Neural cell (in vitro differentiated cells): ENCODE measurements around the gene LMF2. TPM values are rescaled to one million over a fixed set of nuclear protein-coding genes. Genes with fewer than 3 reads are reported as not detected.

Experiments
- H2AFZ ChIP-seq: fragments of 200-600, 300-800 bp; sonication (generic), shearing (Covaris generic); 2 replicates; pipeline ENCODE4 v1.6.0; 2014; ENCODE audit warnings: low read depth, mild to moderate bottlenecking, antibody characterized with exemption, low read length, moderate library complexity
- H3F3A ChIP-seq: fragments of 200-600 bp; shearing (Covaris generic); 2 replicates; pipeline ENCODE4 v1.6.1; 2016; ENCODE audit warnings: mild to moderate bottlenecking, moderate library complexity, mixed read lengths, antibody characterized with exemption, low read length; ENCODE audit not compliant: insufficient read depth, poor library complexity, severe bottlenecking
- H3K27ac ChIP-seq: fragments of 200-600, 300-800 bp; sonication (generic), shearing (Covaris generic); 2 replicates; pipeline ENCODE4 v1.5.1; 2014; ENCODE audit warnings: mild to moderate bottlenecking, low read length, moderate library complexity
- H3K27me3 ChIP-seq: fragments of 300-800, 200-600 bp; sonication (generic), shearing (Covaris generic); 2 replicates; pipeline ENCODE4 v1.6.0; 2014; ENCODE audit warnings: mild to moderate bottlenecking, low read depth, low read length, moderate library complexity; ENCODE audit not compliant: insufficient read depth
- H3K36me3 ChIP-seq: fragments of 300-800, 200-600 bp; sonication (generic), shearing (Covaris generic); 2 replicates; pipeline ENCODE4 v1.5.1; 2014; ENCODE audit warnings: mild to moderate bottlenecking, antibody characterized with exemption, low read length, moderate library complexity; ENCODE audit not compliant: insufficient read depth
- H3K4me2 ChIP-seq: fragments of 300-800, 200-600 bp; sonication (generic), shearing (Covaris generic); 2 replicates; pipeline ENCODE4 v1.6.0; 2014; ENCODE audit warnings: mild to moderate bottlenecking, low read length
- H3K4me3 ChIP-seq: fragments of 300-800, 200-600 bp; sonication (generic), shearing (Covaris generic); 2 replicates; pipeline ENCODE4 v1.5.1; 2014; ENCODE audit warnings: mild to moderate bottlenecking, low read length, moderate library complexity
- H3K79me2 ChIP-seq: fragments of 200-600 bp; shearing (Covaris generic); replicated peaks from 2 replicates; pipeline ENCODE4 v1.6.0; 2014; ENCODE audit warnings: mild to moderate bottlenecking, low read length, moderate library complexity; ENCODE audit not compliant: insufficient read depth
- H3K9ac ChIP-seq: fragments of 300-800, 200-600 bp; sonication (generic), shearing (Covaris generic); 2 replicates; pipeline ENCODE4 v1.6.1; 2016; ENCODE audit warnings: mild to moderate bottlenecking, low read length, mixed read lengths
- H3K9me2 ChIP-seq: fragments of 200-600 bp; shearing (Covaris generic); 2 replicates; pipeline ENCODE4 v1.6.1; 2016; ENCODE audit warnings: mild to moderate bottlenecking, low read length, mixed read lengths; ENCODE audit not compliant: insufficient read depth
- H3K9me3 ChIP-seq: fragments of 200-600, 300-800 bp; sonication (generic), shearing (Covaris generic); 2 replicates; pipeline ENCODE4 v1.6.1; 2016; ENCODE audit warnings: mild to moderate bottlenecking, mixed run types, low read length, moderate library complexity, mixed read lengths
- H4K20me1 ChIP-seq: fragments of 200-600 bp; shearing (Covaris generic); 2 replicates; pipeline ENCODE4 v1.6.1; 2016; ENCODE audit warnings: mild to moderate bottlenecking, mixed run types; ENCODE audit not compliant: insufficient read depth
- CTCF ChIP-seq: fragments of 450-650 bp; IDR thresholded peaks from 2 replicates; pipeline ENCODE4 v1.5.1; 2014; ENCODE audit warnings: antibody characterized with exemption, mild to moderate bottlenecking, moderate library complexity; ENCODE audit not compliant: poor library complexity, severe bottlenecking
- EP300 ChIP-seq: fragments of 450-650 bp; conservative IDR thresholded peaks from 2 replicates; pipeline ENCODE4 v1.6.1; 2014; ENCODE audit warnings: antibody characterized with exemption, mild to moderate bottlenecking, moderate library complexity; ENCODE audit not compliant: poor library complexity, severe bottlenecking
- EZH2 ChIP-seq: fragments of 200-600, 300-800 bp; shearing (Covaris generic), sonication (generic); IDR thresholded peaks from 2 replicates; pipeline ENCODE4 v1.6.1; 2014; ENCODE audit warnings: antibody characterized with exemption, low read length, borderline replicate concordance, mild to moderate bottlenecking; ENCODE audit not compliant: insufficient read depth, poor library complexity, severe bottlenecking
- MXI1 ChIP-seq: fragments of 450-650 bp; conservative IDR thresholded peaks from 2 replicates; pipeline ENCODE4 v1.6.1; 2014; ENCODE audit warnings: antibody characterized with exemption, mild to moderate bottlenecking; ENCODE audit not compliant: poor library complexity, severe bottlenecking
- POLR2AphosphoS5 ChIP-seq: IDR thresholded peaks from 2 replicates; pipeline ENCODE4 v1.6.1; 2012
- RAD21 ChIP-seq: fragments of 450-650 bp; conservative IDR thresholded peaks from 2 replicates; pipeline ENCODE4 v1.6.1; 2014; ENCODE audit warnings: antibody characterized with exemption, mild to moderate bottlenecking, moderate library complexity
- SMC3 ChIP-seq: fragments of 450-650 bp; conservative IDR thresholded peaks from 2 replicates; pipeline ENCODE4 v1.6.1; 2014; ENCODE audit warnings: antibody characterized with exemption, mild to moderate bottlenecking, moderate library complexity; ENCODE audit not compliant: poor library complexity
- TAF1 ChIP-seq: IDR thresholded peaks from 2 replicates; pipeline ENCODE4 v1.6.1; 2012; ENCODE audit warnings: low read depth
- polyA plus RNA-seq: library from polyadenylated mRNA; depleted of rRNA; stranded (reverse); fragments of >200 nt; gene quantifications from 2 replicates; pipeline ENCODE4 v1.2.3, GENCODE V29; 2014
- TF ChIP-seq, protein P1 (sequence below): IDR thresholded peaks from 2 replicates; pipeline ENCODE4 v1.6.1; 2012; ENCODE audit warnings: borderline replicate concordance

The LMF2 gene
- polyA plus RNA-seq, 1 donor from 2014 or later: 76.5 TPM

DNA sequence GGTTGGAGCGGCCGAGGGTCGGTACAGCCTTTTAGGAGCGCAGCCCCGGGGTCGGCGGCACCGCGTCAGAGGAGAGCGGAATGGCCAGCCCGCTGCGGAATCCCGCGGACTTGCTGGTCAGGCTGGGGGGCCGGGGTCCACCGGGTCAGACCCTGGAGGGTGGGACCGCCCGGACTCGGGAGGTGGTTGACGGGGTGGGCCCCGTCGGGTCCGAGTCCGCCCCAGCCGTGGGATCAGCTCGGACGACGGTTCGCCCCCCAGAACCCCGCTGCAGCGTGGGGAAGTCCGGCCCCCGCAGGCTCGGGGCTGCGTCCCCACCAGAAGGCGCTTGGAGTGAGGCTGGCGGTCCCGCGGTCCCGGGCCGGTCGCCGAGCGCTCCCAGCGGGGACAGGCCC, 26.5 kb downstream of the LMF2 start:
- no peak overlapping the region for H3K4me2 ChIP-seq
- H3K9ac ChIP-seq: no peak overlapping the region
- H3K36me3 ChIP-seq: no peaks in the 10 kb centered on the region
- H4K20me1 ChIP-seq: no peaks in the 10 kb centered on the region
- no peak overlapping the region for H2AFZ ChIP-seq
- H3K9me3 ChIP-seq: no peaks in the 10 kb centered on the region
- H3K27me3 ChIP-seq: peaks cover 32% of the 10 kb centered on the region
- H3K4me3 ChIP-seq: no peak overlapping the region
- no peaks in the 10 kb centered on the region for H3F3A ChIP-seq
- no peaks in the 10 kb centered on the region for H3K79me2 ChIP-seq
- H3K27ac ChIP-seq: no peak overlapping the region
- no peaks in the 10 kb centered on the region for H3K9me2 ChIP-seq
- TF ChIP-seq TAF1 (no peak), EZH2 (no peak), MXI1 (no peak), EP300 (no peak), CTCF (no peak), SMC3 (no peak), RAD21 (no peak), POLR2AphosphoS5 (no peak)

DNA sequence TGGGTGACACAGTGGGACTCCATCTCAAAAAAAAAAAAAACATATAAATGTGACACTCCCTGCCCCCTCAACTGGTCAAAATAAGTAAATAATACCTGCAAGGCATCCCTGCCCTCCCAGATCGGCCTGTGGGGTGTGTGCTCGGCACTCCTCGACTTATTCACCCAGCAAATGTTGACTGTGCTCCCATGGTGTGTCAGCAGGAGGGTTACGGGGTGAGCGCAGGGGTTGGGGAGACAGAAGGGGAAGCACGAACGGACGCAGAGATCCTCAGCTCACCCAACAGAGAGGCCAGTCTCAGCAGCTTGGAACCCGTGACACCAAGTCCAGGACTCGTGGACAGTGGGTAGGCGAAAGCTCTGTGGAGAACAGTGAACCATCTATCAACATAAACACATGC, 27.8 kb downstream of the LMF2 start:
- Histone ChIP-seq H4K20me1 (no peaks in the 10 kb centered on the region), H3K36me3 (no peaks in the 10 kb centered on the region), H3K27me3 (peaks cover 32% of the 10 kb centered on the region), H2AFZ (no peak overlapping the region), H3K4me3 (no peak overlapping the region), H3K9me2 (no peaks in the 10 kb centered on the region), H3K9me3 (no peaks in the 10 kb centered on the region), H3K27ac (no peak overlapping the region), H3K79me2 (no peaks in the 10 kb centered on the region), H3K9ac (no peak overlapping the region), H3F3A (no peaks in the 10 kb centered on the region), H3K4me2 (no peak overlapping the region)
- TF ChIP-seq SMC3 (no peak), EP300 (no peak), CTCF (no peak), RAD21 (no peak), TAF1 (no peak), EZH2 (no peak), POLR2AphosphoS5 (no peak), MXI1 (no peak)
- TF ChIP-seq, protein P1, sequence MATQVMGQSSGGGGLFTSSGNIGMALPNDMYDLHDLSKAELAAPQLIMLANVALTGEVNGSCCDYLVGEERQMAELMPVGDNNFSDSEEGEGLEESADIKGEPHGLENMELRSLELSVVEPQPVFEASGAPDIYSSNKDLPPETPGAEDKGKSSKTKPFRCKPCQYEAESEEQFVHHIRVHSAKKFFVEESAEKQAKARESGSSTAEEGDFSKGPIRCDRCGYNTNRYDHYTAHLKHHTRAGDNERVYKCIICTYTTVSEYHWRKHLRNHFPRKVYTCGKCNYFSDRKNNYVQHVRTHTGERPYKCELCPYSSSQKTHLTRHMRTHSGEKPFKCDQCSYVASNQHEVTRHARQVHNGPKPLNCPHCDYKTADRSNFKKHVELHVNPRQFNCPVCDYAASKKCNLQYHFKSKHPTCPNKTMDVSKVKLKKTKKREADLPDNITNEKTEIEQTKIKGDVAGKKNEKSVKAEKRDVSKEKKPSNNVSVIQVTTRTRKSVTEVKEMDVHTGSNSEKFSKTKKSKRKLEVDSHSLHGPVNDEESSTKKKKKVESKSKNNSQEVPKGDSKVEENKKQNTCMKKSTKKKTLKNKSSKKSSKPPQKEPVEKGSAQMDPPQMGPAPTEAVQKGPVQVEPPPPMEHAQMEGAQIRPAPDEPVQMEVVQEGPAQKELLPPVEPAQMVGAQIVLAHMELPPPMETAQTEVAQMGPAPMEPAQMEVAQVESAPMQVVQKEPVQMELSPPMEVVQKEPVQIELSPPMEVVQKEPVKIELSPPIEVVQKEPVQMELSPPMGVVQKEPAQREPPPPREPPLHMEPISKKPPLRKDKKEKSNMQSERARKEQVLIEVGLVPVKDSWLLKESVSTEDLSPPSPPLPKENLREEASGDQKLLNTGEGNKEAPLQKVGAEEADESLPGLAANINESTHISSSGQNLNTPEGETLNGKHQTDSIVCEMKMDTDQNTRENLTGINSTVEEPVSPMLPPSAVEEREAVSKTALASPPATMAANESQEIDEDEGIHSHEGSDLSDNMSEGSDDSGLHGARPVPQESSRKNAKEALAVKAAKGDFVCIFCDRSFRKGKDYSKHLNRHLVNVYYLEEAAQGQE: no peak
